Measurements from ENCODE around the gene ALDH1L2. TPM values are rescaled to one million over a fixed set of nuclear protein-coding genes. Genes with fewer than 3 reads are reported as not detected.

ALDH1L2 gene
- total and polyA plus RNA-seq, 9 of the 15 experiments (the other 6 are each of a cell fraction or from before 2014, with no cell fraction given) = 1.1 to 9.9 (median 3.8) TPM

- TF ChIP-seq, protein P1, sequence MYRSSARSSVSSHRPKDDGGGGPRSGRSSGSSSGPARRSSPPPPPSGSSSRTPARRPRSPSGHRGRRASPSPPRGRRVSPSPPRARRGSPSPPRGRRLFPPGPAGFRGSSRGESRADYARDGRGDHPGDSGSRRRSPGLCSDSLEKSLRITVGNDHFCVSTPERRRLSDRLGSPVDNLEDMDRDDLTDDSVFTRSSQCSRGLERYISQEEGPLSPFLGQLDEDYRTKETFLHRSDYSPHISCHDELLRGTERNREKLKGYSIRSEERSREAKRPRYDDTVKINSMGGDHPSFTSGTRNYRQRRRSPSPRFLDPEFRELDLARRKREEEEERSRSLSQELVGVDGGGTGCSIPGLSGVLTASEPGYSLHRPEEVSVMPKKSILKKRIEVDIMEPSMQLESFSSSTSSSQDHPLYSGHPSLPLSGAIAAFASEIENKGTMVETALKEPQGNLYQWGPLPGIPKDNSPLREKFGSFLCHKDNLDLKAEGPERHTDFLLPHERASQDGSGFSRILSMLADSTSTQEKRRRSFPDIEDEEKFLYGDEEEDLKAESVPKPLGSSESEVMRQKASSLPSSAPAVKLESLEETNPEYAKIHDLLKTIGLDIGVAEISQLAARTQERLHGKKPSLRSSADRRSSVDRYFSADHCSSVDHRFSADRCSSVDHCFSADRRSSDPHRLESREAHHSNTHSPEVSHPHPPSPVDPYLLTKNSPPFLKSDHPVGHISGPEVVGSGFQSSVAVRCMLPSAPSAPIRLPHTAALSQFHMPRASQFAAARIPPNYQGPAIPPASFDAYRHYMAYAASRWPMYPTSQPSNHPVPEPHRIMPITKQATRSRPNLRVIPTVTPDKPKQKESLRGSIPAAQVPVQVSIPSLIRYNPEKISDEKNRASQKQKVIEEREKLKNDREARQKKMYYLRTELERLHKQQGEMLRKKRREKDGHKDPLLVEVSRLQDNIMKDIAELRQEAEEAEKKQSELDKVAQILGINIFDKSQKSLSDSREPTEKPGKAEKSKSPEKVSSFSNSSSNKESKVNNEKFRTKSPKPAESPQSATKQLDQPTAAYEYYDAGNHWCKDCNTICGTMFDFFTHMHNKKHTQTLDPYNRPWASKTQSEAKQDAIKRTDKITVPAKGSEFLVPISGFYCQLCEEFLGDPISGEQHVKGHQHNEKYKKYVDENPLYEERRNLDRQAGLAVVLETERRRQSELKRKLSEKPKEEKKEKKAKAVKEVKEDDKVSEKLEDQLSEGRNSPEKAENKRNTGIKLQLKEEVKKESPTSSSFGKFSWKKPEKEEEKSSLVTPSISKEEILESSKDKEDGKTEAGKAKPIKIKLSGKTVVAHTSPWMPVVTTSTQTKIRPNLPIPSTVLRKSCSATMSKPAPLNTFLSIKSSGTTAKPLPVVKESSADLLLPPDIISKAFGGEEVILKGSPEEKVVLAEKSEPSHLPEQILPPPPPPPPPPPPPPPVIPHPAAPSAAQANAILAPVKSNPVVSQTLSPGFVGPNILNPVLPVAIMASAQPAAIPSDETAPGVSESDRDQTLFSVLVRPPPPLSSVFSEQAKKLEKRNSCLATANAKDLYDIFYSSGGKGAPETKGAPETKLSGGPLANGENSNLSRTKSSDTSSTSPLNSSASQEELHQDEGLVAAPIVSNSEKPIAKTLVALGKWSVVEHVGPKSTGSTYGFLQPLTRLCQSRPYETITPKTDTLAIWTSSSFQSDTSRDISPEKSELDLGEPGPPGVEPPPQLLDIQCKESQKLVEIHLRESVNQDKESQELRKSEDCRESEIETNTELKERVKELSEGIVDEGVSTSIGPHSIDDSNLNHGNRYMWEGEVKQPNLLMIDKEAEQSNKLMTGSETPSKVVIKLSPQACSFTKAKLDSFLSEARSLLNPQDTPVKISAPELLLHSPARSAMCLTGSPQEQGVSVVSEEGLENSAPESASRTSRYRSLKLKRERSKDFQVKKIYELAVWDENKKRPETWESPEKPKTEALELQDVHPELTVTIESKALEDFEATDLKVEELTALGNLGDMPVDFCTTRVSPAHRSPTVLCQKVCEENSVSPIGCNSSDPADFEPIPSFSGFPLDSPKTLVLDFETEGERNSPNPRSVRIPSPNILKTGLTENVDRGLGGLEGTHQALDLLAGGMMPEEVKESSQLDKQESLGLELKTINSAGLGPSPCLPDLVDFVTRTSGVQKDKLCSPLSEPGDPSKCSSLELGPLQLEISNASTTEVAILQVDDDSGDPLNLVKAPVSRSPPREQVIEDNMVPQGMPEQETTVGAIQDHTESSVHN (IDR thresholded peaks at IDR 0.05; ENCODE audit: borderline replicate concordance in 1 of 2, low read depth in 1 of 2) = no peak
- TF ChIP-seq GTF2F1 (IDR thresholded peaks at IDR 0.05; ENCODE audit: low read depth, low read length) (0 out of 2 replicates have a peak, but pooled peaks have one; percentile 17), RBBP5 (IDR thresholded peaks at IDR 0.05; ENCODE audit: borderline replicate concordance, insufficient read depth, low read length, poor library complexity, severe bottlenecking) (peak; percentile 94), CHD4 (IDR thresholded peaks at IDR 0.05; ENCODE audit: insufficient read depth, insufficient replicate concordance, low read depth, low read length, poor library complexity, severe bottlenecking) (no peak), HMGXB4 (CRISPR knock-in tag; IDR thresholded peaks at IDR 0.05) (no peak), ZNF143 (CRISPR knock-in tag; IDR thresholded peaks at IDR 0.05) (peak; percentile 91), THAP7 (CRISPR knock-in tag; IDR thresholded peaks at IDR 0.05) (no peak), ZNF232 (CRISPR knock-in tag; IDR thresholded peaks at IDR 0.05) (no peak), GTF2E2 (tag; IDR thresholded peaks at IDR 0.05) (peak; percentile 54; the same call in 1 of the 2 replicates)
- TF ChIP-seq, protein P2, sequence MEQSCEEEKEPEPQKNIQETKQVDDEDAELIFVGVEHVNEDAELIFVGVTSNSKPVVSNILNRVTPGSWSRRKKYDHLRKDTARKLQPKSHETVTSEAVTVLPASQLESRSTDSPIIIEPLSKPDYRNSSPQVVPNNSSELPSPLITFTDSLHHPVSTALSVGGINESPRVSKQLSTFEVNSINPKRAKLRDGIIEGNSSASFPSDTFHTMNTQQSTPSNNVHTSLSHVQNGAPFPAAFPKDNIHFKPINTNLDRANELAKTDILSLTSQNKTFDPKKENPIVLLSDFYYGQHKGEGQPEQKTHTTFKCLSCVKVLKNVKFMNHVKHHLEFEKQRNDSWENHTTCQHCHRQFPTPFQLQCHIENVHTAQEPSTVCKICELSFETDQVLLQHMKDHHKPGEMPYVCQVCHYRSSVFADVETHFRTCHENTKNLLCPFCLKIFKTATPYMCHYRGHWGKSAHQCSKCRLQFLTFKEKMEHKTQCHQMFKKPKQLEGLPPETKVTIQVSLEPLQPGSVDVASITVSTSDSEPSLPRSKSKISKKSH (CRISPR knock-in tag; IDR thresholded peaks at IDR 0.05) = no peak
- TF ChIP-seq, protein P3, sequence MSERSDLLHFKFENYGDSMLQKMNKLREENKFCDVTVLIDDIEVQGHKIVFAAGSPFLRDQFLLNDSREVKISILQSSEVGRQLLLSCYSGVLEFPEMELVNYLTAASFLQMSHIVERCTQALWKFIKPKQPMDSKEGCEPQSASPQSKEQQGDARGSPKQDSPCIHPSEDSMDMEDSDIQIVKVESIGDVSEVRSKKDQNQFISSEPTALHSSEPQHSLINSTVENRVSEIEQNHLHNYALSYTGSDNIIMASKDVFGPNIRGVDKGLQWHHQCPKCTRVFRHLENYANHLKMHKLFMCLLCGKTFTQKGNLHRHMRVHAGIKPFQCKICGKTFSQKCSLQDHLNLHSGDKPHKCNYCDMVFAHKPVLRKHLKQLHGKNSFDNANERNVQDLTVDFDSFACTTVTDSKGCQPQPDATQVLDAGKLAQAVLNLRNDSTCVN (CRISPR knock-in tag; IDR thresholded peaks at IDR 0.05) = no peak
Measured at GRCh38 chr12:105107494-105108371, 23.5 kb upstream of the ALDH1L2 start, which contains the start of gene WASHC4 (continued).

All from K562 (cell line).